SU-DHL-6 (cell line): ENCODE measurements around the gene PDE4D.

Experiments
- H2AFZ ChIP-seq: fragments of 200-600 bp; sonication (generic); 2 replicates; pipeline ENCODE4 v1.6.1; 2014; ENCODE audit warnings: low read depth, mild to moderate bottlenecking, moderate library complexity, mixed read lengths, antibody characterized with exemption, low read length; ENCODE audit not compliant: severe bottlenecking
- H3F3A ChIP-seq: fragments of 200-600 bp; shearing (Covaris generic); 2 replicates; pipeline ENCODE4 v1.6.0; 2016; ENCODE audit warnings: antibody characterized with exemption, mild to moderate bottlenecking; ENCODE audit not compliant: insufficient read depth
- H3K27ac ChIP-seq: fragments of 200-600 bp; sonication (generic); 2 replicates; pipeline ENCODE4 v1.5.1; 2016; ENCODE audit warnings: low read depth, mild to moderate bottlenecking, low read length, moderate library complexity, mixed read lengths
- H3K27me3 ChIP-seq: fragments of 200-600 bp; sonication (generic), shearing (Covaris generic); 2 replicates; pipeline ENCODE4 v1.6.0; 2014; ENCODE audit warnings: mild to moderate bottlenecking, low read length
- H3K36me3 ChIP-seq: fragments of 200-600 bp; sonication (generic); 2 replicates; pipeline ENCODE4 v1.6.1; 2014; ENCODE audit warnings: mild to moderate bottlenecking, low read length, mixed read lengths
- H3K4me2 ChIP-seq: fragments of 300-600, 200-600 bp; shearing (Covaris generic), sonication (generic); 2 replicates; pipeline ENCODE4 v1.6.0; 2014; ENCODE audit warnings: low read length, low read depth, mild to moderate bottlenecking; ENCODE audit not compliant: poor library complexity, severe bottlenecking
- H3K4me3 ChIP-seq: fragments of 200-600 bp; sonication (generic); 2 replicates; pipeline ENCODE4 v1.5.1; 2014; ENCODE audit warnings: antibody characterized with exemption, low read length, mild to moderate bottlenecking, mixed read lengths; ENCODE audit not compliant: insufficient read depth, poor library complexity, severe bottlenecking
- H3K79me2 ChIP-seq: fragments of 200-600 bp; sonication (generic); 2 replicates; pipeline ENCODE4 v1.6.1; 2014; ENCODE audit warnings: mild to moderate bottlenecking, low read length, moderate library complexity; ENCODE audit not compliant: insufficient read depth
- H3K9ac ChIP-seq: fragments of 200-600 bp; sonication (generic); 2 replicates; pipeline ENCODE4 v1.7.0; 2014; ENCODE audit warnings: mild to moderate bottlenecking, low read length
- H3K9me2 ChIP-seq: fragments of 200-600 bp; sonication (generic); replicated peaks from 2 replicates; pipeline ENCODE4 v1.6.1; 2014; ENCODE audit warnings: low read length; ENCODE audit not compliant: insufficient read depth
- H3K9me3 ChIP-seq: fragments of 200-600 bp; sonication (generic); 2 replicates; pipeline ENCODE4 v1.6.1; 2014; ENCODE audit warnings: low read length, mixed read lengths; ENCODE audit not compliant: insufficient read depth
- H4K20me1 ChIP-seq: fragments of 200-600 bp; sonication (generic); 2 replicates; pipeline ENCODE4 v1.6.1; 2014; ENCODE audit warnings: low read depth, mild to moderate bottlenecking, antibody characterized with exemption, low read length, moderate library complexity, mixed read lengths
- CTCF ChIP-seq: fragments of 200-600 bp; sonication (generic); IDR thresholded peaks from one replicate; pipeline ENCODE4 v1.5.1; 2017; ENCODE audit warnings: antibody characterized with exemption, mild to moderate bottlenecking, low read length, moderate library complexity; ENCODE audit not compliant: insufficient read depth, poor library complexity, severe bottlenecking
- EZH2phosphoT487 ChIP-seq: fragments of 200-600 bp; sonication (generic), shearing (Covaris generic); conservative IDR thresholded peaks from 2 replicates; pipeline ENCODE4 v1.6.1; 2018; ENCODE audit warnings: mild to moderate bottlenecking, antibody characterized with exemption, low read length, moderate library complexity, mixed read lengths

Gene PDE4D

GRCh38 chr5:59424515-59424914 is 469.0 kb downstream of the PDE4D start:
- H3K9me2 ChIP-seq: no peaks in the 10 kb centered on the region
- H3K79me2 ChIP-seq: no peaks in the 10 kb centered on the region
- no peak overlapping the region for H3K4me3 ChIP-seq
- no peak overlapping the region for H2AFZ ChIP-seq
- H3F3A ChIP-seq: no peaks in the 10 kb centered on the region
- H3K9me3 ChIP-seq: no peaks in the 10 kb centered on the region
- no peak overlapping the region for H3K4me2 ChIP-seq
- H3K9ac ChIP-seq: no peak overlapping the region
- no peak overlapping the region for H3K27ac ChIP-seq
- H3K27me3 ChIP-seq: no peaks in the 10 kb centered on the region
- TF ChIP-seq EZH2phosphoT487: no peak
- TF ChIP-seq CTCF: no peak
- H4K20me1 ChIP-seq: no peaks in the 10 kb centered on the region
- H3K36me3 ChIP-seq: no peaks in the 10 kb centered on the region

DNA sequence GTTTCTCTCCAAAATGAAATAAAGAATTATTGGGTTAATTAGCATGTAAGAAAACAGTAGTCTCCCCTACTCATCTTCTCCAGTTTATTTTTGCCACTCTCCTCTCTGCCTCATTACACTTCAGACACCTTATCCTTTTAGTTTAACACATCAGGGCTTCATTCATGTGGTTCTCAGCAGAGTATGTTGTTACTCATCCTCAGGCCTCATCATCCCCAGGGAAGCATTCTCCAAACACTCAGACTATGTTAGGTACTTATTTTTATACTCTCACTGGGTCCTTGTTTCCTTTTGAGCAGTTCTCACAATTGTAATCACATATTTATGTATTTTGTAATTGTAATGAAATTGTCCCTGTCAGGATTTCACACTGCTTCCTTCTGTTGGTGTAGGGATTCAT is 470.5 kb downstream of the PDE4D start:
- Histone ChIP-seq H2AFZ (no peak overlapping the region), H3K9me2 (no peaks in the 10 kb centered on the region), H3K4me2 (no peak overlapping the region), H3K9ac (no peak overlapping the region), H3K27ac (no peak overlapping the region), H3K4me3 (no peak overlapping the region), H4K20me1 (no peaks in the 10 kb centered on the region), H3K79me2 (no peaks in the 10 kb centered on the region), H3F3A (no peaks in the 10 kb centered on the region), H3K27me3 (no peaks in the 10 kb centered on the region), H3K36me3 (no peaks in the 10 kb centered on the region), H3K9me3 (no peaks in the 10 kb centered on the region)
- no peak for TF ChIP-seq CTCF
- no peak for TF ChIP-seq EZH2phosphoT487

GRCh38 chr5:59421986-59422941 is 471.3 kb downstream of the PDE4D start:
- Histone ChIP-seq H3K4me2 (no peak overlapping the region), H3K4me3 (no peak overlapping the region), H4K20me1 (no peaks in the 10 kb centered on the region), H3K9ac (no peak overlapping the region), H3F3A (no peaks in the 10 kb centered on the region), H3K27ac (no peak overlapping the region), H3K27me3 (no peaks in the 10 kb centered on the region), H3K79me2 (no peaks in the 10 kb centered on the region), H2AFZ (no peak overlapping the region), H3K9me3 (no peaks in the 10 kb centered on the region), H3K36me3 (no peaks in the 10 kb centered on the region), H3K9me2 (no peaks in the 10 kb centered on the region)
- TF ChIP-seq CTCF (no peak), EZH2phosphoT487 (no peak)
